GM18526 (cell line): ENCODE measurements around the gene TGM3.

ENCODE experiments used
- POLR2A ChIP-seq: IDR thresholded peaks from 3 replicates; pipeline ENCODE4 v1.6.1; 2011; ENCODE audit not compliant: insufficient read length; ENCODE audit errors: extremely low read depth

The TGM3 gene

GRCh38 chr20:2279253-2279779 lies 16.5 kb upstream of the TGM3 start:
- TF ChIP-seq POLR2A, result no peak

GRCh38 chr20:2280082-2280481 lies 15.7 kb upstream of the TGM3 start:
- no peak for TF ChIP-seq POLR2A

- TF ChIP-seq POLR2A, result no peak
Measured at GRCh38 chr20:2281563-2281962, 14.2 kb upstream of the TGM3 start.

GRCh38 chr20:2282181-2282580 lies 13.6 kb upstream of the TGM3 start:
- no peak for TF ChIP-seq POLR2A

GRCh38 chr20:2283706-2284423 lies 11.9 kb upstream of the TGM3 start:
- TF ChIP-seq POLR2A, result no peak

- no peak for TF ChIP-seq POLR2A
Measured at GRCh38 chr20:2285193-2285592, 10.6 kb upstream of the TGM3 start.

GRCh38 chr20:2285613-2286012 lies 10.2 kb upstream of the TGM3 start:
- TF ChIP-seq POLR2A, result no peak

- no peak for TF ChIP-seq POLR2A
Measured at GRCh38 chr20:2287504-2287903, 8.3 kb upstream of the TGM3 start.

- no peak for TF ChIP-seq POLR2A
Measured at GRCh38 chr20:2289475-2289874, 6.3 kb upstream of the TGM3 start.

GRCh38 chr20:2290486-2290885 lies 5.3 kb upstream of the TGM3 start:
- no peak for TF ChIP-seq POLR2A

GRCh38 chr20:2292416-2293110 lies 3.2 kb upstream of the TGM3 start:
- no peak for TF ChIP-seq POLR2A

- TF ChIP-seq POLR2A, result no peak
Measured at GRCh38 chr20:2293486-2293885, 2.3 kb upstream of the TGM3 start.

- TF ChIP-seq POLR2A, result no peak
Measured at GRCh38 chr20:2293971-2294370, 1.8 kb upstream of the TGM3 start.

- no peak for TF ChIP-seq POLR2A
Measured at GRCh38 chr20:2295286-2295685, 515 bp upstream of the TGM3 start.

- TF ChIP-seq POLR2A, result no peak
Measured at GRCh38 chr20:2296524-2297356, 939 bp downstream of the TGM3 start.

- no peak for TF ChIP-seq POLR2A
Measured at GRCh38 chr20:2297357-2297728, 1.5 kb downstream of the TGM3 start.
